Jurkat, Clone E6-1 (cell line): Measurements from ENCODE around the gene CBFA2T3.
A peak's percentile ranks its signal among the peaks of the same experiment; 100 is the strongest.

Experiments used
- DNase-seq: peaks from one replicate; pipeline ENCODE4 v3.0.0-alpha.2; 2011; ENCODE audit warnings: low read depth, low spot score
- H3K4me3 ChIP-seq: 2 replicates; pipeline ENCODE4 v1.5.1; 2011; ENCODE audit warnings: mild to moderate bottlenecking, low read length, control low read depth, moderate library complexity

Gene CBFA2T3

GRCh38 chr16:88982286-88983084 lies 5.5 kb upstream of the CBFA2T3 start:
- no peak overlapping the region for H3K4me3 ChIP-seq
- DNase-seq: no peak

GRCh38 chr16:88979353-88980015 lies 2.5 kb upstream of the CBFA2T3 start:
- DNase-seq: no peak
- H3K4me3 ChIP-seq: no peak overlapping the region

- peak; percentile 88 for DNase-seq
- peak overlapping the region; percentile 5; the same call in 1 of the 2 replicates for H3K4me3 ChIP-seq
Observed at GRCh38 chr16:88978608-88979346, 1.8 kb upstream of the CBFA2T3 start.

- no peak for DNase-seq
- peak overlapping the region; percentile 5; the same call in 1 of the 2 replicates for H3K4me3 ChIP-seq
Observed at GRCh38 chr16:88977812-88978607, 1.0 kb upstream of the CBFA2T3 start.

- no peak overlapping the region for H3K4me3 ChIP-seq
- no peak for DNase-seq
Observed at GRCh38 chr16:88976366-88977017, 515 bp downstream of the CBFA2T3 start.

- no peak for DNase-seq
- H3K4me3 ChIP-seq: no peak overlapping the region
Observed at GRCh38 chr16:88975511-88976061, 1.4 kb downstream of the CBFA2T3 start.

- DNase-seq: no peak
- H3K4me3 ChIP-seq: no peak overlapping the region
Observed at GRCh38 chr16:88974916-88975215, 2.1 kb downstream of the CBFA2T3 start.

GRCh38 chr16:88974080-88974915 lies 2.7 kb downstream of the CBFA2T3 start:
- no peak overlapping the region for H3K4me3 ChIP-seq
- DNase-seq: no peak

GRCh38 chr16:88973415-88974050 lies 3.5 kb downstream of the CBFA2T3 start:
- no peak overlapping the region for H3K4me3 ChIP-seq

GRCh38 chr16:88973007-88973410 lies 4.0 kb downstream of the CBFA2T3 start:
- H3K4me3 ChIP-seq: no peak overlapping the region
- DNase-seq: no peak

More at GRCh38 chr16:88973415-88974050, 3.5 kb downstream of the CBFA2T3 start:
- DNase-seq: no peak

GRCh38 chr16:88972349-88972748 lies 4.7 kb downstream of the CBFA2T3 start:
- H3K4me3 ChIP-seq: no peak overlapping the region
- DNase-seq: no peak

- no peak overlapping the region for H3K4me3 ChIP-seq
- DNase-seq: no peak
Observed at GRCh38 chr16:88971371-88972097, 5.5 kb downstream of the CBFA2T3 start.

- no peak overlapping the region for H3K4me3 ChIP-seq
- DNase-seq: no peak
Observed at GRCh38 chr16:88970539-88971065, 6.4 kb downstream of the CBFA2T3 start.

- no peak overlapping the region for H3K4me3 ChIP-seq
- DNase-seq: no peak
Observed at GRCh38 chr16:88970050-88970449, 7.0 kb downstream of the CBFA2T3 start.

- DNase-seq: no peak
- no peak overlapping the region for H3K4me3 ChIP-seq
Observed at GRCh38 chr16:88969361-88969831, 7.6 kb downstream of the CBFA2T3 start.

GRCh38 chr16:88968589-88969280 lies 8.3 kb downstream of the CBFA2T3 start:
- H3K4me3 ChIP-seq: 0 out of 2 replicates have a peak overlapping the region, but pooled peaks have one; percentile 3
- no peak for DNase-seq
